ENCODE results near the gene WDR93.

DNA sequence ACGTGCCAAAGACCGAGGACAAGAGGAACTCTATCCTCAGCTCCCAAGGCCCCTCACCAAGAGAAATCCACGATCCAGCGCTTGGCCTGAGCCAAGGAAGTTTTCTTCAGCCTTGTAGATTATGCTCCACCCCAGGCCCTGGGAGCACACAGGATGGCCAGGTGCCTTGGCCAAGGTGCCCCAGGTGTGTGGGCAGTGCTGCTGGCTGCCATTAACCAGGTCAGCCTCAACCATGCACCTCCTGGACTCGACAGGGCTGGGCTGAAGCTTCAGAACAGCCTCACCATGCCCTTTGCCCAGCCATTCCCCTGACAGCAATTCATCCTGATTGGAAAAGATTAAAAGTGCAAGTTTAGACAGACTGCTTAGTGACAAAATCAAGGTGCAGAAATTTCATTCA lies 71.3 kb downstream of the WDR93 start:
- TF ChIP-seq, protein P1, sequence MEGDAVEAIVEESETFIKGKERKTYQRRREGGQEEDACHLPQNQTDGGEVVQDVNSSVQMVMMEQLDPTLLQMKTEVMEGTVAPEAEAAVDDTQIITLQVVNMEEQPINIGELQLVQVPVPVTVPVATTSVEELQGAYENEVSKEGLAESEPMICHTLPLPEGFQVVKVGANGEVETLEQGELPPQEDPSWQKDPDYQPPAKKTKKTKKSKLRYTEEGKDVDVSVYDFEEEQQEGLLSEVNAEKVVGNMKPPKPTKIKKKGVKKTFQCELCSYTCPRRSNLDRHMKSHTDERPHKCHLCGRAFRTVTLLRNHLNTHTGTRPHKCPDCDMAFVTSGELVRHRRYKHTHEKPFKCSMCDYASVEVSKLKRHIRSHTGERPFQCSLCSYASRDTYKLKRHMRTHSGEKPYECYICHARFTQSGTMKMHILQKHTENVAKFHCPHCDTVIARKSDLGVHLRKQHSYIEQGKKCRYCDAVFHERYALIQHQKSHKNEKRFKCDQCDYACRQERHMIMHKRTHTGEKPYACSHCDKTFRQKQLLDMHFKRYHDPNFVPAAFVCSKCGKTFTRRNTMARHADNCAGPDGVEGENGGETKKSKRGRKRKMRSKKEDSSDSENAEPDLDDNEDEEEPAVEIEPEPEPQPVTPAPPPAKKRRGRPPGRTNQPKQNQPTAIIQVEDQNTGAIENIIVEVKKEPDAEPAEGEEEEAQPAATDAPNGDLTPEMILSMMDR (IDR thresholded peaks at IDR 0.05 in 8 of 11, conservative IDR thresholded peaks at IDR 0.05 in 3 of 11) = no peak
- TF ChIP-seq POLR2AphosphoS5 (IDR thresholded peaks at IDR 0.05) = no peak

Data from spleen (tissue), 7 donors.